ENCODE data around the gene RPL22. TPM values are rescaled to one million over a fixed set of nuclear protein-coding genes. Genes with fewer than 3 reads are reported as not detected.

Gene RPL22
- total RNA-seq, 1 donor from 2014 or later = 302 TPM

DNA sequence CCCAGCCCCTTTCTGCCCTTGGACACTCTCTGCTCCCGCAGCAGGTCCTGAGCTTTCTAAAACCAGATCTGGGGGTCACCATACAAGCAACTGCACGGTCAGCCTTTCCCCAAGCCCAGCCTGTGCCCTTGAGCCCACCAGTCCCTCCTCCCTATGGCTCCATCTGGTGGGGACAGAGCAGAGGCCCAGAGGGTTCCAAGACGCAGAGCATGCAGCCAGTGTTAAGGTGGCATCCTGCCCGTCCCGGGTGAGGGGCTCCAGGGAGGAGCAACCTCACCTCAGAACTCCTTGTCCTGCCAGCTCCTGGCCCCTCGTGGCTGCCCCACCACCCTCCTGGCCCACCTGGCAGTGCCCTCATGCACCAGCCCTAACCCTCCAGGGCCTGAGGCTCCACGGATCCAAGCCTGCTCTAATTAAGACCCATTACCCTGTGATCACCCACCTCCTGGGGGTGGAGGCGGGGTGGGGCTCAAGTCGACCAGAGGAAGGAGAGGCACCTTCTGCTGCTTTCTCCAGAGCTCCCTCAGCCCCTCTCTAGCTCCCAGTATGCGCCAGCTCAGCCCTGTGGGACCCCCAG, 27.8 kb downstream of the RPL22 start:
- no peak for DNase-seq

DNA sequence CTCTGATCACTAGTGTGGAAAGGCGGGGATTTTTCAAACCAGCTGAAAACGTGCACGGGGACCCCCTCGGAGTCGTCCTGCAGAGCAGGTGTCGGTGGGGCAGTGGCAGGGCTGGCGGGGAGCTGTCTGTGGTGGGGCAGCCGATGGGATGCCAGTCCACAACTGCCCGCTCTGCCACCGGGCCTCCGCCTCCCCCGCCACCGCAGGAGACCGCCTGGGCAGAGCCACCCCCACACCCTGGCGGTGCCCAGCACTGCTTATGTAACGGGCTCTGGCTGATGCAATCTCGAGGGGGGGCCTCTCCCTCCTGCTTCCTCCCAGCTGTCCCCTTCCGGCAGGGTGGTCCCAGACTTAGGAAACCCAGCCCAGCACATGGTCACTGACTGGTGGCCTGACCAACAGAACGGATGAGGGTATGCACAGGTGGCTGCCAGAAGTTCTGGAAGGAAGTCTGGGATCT, 28.6 kb downstream of the RPL22 start:
- DNase-seq = no peak

DNA sequence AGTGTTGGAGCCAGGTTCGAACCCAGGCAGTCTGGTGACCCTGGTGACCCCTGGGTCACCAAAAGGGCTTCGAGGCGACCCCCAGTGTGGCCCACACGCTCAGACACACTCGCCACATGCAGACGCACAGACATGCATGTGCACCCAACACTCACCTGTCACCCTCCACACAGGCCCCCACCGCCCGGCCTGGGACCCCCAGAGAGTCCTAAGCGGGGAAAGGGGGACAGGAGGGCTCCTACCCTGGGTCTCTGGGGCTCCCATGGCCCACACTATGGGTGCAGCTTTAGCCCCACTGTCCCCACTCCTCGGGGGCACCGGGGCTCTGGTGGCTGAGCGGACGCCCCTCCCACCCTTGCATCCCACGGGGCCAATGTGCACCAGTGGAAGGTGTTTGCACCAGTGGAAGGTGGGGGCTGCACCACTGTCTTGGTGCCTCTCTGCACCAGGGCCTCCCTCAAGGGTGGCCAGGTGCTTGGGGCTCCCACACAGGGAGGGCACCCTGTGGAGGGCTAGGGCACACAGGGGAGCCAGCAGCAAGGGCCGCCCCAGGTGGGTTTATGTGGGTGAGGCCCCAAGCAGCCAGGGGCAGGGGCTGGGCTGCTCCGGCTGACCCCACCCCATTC, 29.2 kb downstream of the RPL22 start:
- DNase-seq = no peak

DNA sequence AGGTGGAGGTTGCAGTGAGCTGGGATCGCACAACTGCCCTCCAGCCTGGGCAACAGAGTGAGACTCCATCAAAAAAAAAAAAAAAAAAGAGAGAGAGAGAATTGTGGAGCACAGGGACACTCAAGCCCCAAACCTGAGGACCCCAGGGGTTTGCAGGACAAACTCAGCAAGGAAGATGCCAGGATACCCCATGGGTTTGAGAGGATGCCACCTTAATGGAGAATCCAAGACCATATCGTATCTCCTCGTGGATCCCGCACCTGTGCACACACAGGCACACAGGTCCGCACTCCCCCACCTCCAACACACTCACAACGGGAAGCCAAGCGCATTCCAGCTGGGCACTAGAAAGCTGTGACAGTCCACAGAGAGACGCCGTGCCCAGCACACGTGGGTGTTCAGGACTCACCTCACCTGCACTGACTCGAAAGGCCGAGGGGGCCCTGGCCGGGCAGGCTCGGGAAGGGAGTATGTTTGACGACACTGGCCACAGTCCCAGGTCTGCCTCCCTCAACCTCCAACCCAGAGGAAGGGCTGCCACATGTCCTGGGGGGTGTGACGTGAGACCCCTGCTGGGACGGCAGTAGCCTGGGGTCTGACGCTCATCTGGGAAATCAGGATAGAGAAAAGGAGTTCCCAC, 30.3 kb downstream of the RPL22 start:
- DNase-seq = no peak

GRCh38 chr1:6167391-6168303, 31.7 kb downstream of the RPL22 start:
- no peak for DNase-seq

DNA sequence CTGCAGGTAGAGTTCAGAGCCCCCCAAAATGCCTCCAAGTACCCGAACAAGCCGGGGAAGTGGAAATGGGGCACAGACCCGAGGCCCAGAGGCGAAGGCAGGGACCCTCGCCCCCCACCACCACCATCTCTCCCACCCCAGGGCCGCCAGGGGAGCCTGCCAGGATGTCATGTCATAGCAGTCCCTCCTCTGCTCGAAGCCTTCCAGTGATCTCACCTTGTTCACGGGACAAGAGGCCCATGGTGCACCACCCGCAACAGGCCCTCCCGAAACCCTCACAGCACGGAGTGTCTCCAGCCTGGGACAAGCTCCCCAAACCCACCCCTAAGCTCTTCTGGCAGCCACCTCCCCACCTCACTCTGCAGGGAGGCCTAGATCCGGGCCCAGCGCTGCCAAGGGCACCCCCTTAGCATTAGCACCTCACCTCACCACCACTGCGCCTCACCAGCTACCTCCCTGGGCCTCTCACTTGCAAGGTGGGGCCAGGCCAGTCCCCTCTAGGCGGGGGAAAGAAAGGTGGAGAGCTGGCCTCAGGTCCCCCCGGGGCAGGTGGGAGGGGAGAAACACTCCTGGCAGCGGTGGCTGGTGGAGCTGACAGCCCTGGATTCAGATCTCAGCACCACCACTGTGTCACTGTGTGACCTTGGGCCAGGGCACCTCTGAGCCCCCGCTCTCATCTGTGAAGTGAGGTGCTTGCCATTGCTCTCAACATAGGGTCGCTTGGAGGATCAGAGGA, 32.6 kb downstream of the RPL22 start:
- DNase-seq = no peak

DNA sequence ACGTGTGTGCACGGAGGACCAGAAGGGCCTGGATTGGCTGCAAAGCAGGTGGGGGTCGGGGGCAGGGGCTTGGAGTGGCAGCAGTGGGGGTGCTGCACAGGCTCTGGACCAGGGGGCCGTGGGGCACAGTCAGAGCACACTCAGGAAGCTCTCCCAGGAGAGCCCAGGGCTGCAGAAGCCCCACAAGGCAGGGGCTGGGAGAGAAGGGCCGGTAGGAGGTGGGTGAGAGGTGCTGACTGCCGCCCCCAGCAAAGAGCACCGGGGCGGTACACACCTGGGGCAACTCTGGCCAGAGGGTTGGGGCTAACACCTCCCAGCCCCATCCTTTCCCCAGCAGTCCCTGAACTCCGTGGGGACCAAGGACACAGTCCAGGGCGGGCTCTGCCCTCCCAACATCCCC, 33.2 kb downstream of the RPL22 start:
- DNase-seq = no peak

DNA sequence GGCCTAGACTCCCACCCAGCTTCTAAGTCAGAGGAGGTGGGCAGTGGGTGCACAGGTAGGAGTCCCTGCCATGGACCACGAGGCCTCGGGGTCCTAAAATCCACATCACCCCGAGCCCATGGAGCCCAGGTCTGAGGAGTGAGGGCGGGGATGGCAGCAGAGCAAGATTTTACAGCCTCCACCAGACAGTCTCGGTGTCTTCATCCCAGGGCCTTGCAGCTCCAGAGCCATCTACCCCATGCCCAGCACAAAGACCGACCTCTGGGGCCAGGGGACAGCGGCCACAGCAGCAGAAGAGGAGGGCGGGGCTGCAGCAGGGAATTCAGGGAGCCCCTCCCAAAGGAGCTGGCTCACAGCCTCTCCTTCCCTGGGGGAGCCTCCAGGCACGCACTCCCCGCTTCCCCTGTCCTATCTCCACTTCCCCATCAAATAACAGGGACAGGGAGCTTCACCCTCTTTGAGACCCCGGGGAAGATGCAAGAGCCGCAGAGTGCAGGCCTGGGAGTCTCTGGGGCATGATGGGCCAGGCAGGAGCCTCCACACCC, 33.9 kb downstream of the RPL22 start:
- DNase-seq = no peak

DNA sequence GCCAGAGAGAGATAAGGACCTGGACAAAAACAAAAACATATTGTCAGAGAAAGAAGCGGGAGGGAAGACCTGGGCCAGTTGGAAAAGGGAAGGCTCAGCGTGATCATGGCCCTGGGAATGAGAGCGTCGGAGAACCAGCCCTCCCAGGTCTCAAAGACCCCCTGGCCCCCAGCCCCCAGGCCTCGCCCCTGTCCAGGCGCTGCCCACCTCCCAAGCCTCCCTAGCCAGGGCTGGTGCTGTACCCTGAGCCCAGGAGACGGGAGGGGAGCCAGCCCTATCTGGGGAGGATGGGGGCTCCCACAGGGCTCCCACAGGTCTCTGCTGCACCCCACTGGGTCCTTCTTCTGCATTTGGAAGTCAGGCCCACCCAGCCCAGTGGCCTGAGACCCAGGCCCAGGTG, 34.4 kb downstream of the RPL22 start:
- DNase-seq = no peak

DNA sequence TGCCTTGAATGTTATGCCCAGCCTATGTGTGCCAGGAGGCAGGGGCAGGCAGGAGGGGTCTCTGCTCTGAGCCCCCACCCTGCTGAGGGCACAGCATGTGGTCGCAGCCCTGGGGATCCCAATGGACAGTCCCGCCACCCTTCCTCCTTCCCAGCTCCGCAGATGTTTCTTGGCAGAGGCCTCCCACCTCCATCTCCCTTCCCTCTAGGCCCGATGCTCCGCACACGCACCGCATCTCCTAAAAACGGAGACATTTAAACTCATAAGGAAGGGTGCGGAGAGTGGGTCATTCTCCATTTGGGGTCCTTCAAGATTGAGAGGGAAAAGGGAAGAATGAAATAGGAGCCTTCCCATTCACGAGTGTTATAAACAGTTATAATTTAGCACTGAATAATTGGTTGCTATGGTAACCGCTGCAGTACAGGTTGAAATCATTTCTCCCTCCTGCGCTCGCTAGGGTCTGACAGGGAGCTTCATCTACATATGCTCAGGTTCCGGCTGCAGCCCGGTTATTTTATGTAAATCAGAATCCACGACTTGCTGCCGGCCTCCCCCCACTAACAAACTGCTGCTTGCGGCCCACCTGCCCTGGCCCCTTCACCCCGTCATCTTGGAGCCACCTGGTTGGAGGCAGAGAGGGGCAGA, 35.3 kb downstream of the RPL22 start:
- no peak for DNase-seq

- DNase-seq = no peak
Observed at GRCh38 chr1:6163191-6163972, 36.0 kb downstream of the RPL22 start.

- no peak for DNase-seq
Observed at GRCh38 chr1:6162773-6163172, 36.6 kb downstream of the RPL22 start.

GRCh38 chr1:6162341-6162740, 37.1 kb downstream of the RPL22 start:
- DNase-seq = no peak

DNA sequence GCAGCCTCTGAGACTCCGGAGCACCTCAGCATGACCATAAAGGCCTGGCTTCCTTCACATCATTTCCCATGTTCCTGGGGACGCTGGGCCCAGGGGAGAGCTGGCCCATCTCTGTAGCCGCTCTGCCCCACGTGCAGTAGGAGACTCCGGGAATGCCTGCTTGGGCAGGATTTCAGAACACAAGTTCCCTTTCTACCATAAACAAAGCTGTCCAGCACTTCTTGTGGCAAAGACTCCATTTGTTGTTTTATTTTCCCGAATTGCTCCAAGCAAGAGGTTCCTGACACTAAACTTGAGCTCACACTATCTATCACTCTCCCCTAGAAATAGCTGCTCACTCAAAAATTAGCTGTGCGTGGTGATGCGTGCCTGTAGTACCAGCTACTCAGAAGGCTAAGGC, 41.2 kb downstream of the RPL22 start:
- no peak for DNase-seq

DNA sequence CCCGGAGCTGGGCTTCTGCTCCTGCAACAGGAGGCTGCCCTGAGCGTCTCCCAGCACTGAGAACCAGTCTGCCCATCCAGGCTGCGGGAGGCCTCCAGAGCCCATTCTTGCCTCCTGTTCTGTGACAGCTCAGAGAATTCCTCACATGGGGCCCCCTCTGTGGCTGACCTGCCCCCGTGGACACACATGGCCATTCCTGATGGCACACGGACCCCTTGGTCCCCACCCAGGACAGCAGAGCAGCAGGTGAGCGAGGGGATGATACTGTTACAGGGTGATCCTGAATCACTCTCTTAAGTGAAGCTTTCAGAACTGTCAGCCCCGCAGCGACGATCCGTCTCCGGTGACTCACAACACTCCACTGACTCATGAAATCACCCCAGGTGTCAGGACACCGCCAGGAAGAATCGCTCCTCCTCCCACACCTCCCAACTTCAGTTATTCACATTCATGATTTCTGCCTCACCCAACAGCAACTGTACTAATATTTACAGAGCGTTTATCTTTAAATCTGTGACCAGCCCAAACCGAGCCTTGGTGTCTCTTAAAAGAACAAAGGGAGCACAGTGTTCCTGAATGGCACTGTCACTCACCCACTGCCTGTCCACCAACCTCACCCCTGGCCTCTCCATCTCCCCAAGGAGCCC, 41.7 kb downstream of the RPL22 start:
- peak; percentile 16 for DNase-seq

DNA sequence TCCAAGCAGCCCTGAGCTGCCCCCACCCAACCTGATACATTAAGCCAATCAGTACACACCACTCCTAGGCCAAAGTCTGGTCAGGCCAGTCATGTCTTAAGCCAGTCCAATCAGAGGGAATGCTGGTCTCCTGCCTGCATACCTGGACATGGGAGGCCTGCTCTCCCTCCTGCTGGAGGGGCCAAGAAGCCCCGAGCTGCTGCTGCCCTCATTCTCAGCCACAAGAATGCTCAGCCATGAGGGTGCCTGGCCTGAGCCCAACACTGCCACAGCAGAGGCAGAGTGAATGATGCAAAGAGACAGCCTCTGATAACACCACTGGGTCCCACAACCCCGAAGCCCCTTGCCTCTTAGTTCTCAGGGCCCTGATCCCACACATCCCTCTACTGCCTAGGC, 42.3 kb downstream of the RPL22 start:
- no peak for DNase-seq

GRCh38 chr1:6154525-6155319, 44.7 kb downstream of the RPL22 start:
- DNase-seq = no peak

- no peak for DNase-seq
Observed at GRCh38 chr1:6152882-6153281, 46.5 kb downstream of the RPL22 start.

DNA sequence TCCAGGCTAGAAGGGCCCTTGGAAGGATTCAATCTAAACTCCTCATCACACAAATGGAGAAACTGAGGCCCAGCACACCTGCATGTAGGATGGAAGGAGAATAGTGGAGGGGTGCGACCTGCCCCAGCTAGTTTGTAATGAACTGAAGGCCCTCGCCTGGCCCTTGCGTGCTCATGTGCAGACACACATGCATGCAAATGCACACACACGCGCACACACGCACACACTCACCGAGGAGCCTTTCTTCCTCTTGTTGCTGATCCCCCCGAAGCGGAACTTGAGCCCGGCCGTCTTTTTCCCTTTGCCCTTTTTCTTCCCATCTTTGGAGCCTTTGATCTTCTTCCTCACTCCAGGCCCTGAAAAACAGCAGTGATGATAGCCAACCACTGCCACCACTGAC, 47.2 kb downstream of the RPL22 start:
- DNase-seq = no peak
